GM21367 (cell line): ENCODE data around the gene TYSND1.
"Not testable (repeated sequence)": the region's sequence is repeated elsewhere in the genome, so short reads cannot be mapped to it uniquely, and the experiment has no call there.

Experiments used
- ATAC-seq: cut with Tn5 transposase; IDR thresholded peaks from one replicate; pipeline ENCODE4 v1.9.1; 2021; ENCODE audit not compliant: unreplicated experiment

The TYSND1 gene

DNA sequence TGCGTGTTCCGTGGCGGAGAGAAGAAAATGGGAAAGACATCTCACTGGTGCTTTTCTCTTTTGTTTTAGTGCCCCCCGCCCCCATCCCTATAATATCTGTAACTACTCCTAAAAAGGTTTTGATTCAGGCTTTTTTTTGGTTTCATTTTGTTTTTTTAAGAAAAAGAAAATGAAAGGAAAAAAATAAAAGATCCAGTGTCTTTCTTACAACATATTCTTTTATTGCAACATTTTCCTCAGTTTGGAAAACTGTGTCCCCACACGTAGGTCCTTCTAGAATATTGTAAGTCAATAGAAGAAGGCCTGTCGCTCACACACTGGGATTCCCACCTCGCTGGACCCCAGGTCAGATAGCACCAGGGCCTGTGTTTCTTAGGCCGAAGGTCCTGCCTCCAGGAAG, 34.4 kb downstream of the TYSND1 start:
- no peak for ATAC-seq

DNA sequence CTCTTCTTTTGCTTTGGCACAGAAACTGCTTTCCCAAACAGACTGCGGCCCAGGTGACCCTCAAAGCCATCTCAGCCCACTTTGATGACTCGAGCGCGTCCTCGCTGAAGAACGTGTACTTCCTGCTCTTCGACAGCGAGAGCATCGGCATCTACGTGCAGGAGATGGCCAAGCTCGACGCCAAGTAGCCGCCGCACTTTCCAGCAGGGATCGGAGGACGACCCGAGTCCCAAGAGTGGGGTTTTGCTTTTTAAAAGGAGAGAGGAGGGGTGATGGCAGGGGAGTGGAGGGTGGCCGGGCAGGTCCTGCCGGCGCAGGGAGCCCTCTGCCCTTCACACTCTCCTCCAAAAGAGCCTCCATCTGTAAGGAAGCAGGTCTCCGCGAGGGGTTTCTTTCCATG, 35.0 kb downstream of the TYSND1 start:
- no peak for ATAC-seq

DNA sequence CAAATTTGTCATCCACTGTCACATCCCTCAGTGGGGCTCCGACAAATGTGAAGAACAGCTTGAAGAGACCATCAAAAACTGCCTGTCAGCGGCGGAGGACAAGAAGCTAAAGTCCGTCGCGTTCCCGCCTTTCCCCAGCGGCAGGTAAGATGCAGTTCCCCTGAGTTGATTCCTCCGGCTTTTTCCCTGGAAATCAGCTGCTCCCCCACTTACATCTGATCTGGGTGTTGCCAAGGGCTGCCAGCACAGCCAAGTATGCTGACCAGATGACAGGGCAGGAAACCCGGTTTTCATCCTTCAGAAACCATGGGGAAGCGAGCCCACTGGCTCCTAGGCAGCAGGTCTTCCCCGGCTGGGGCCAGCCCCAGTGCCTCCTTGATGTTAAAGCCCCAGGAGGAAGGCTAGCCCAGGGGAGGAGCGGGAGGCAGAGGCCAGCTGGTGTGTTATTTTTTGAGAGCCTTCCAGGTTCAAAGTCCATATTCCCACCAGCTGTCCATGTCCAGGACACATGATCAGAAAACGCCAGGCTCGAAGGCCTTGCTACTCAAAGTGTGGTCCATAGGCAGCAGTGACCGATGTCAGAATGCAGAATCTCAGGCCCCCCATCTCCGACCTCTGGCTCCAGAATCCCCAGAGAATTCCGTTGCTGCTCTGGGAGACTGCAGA, 37.3 kb downstream of the TYSND1 start:
- ATAC-seq: no peak

DNA sequence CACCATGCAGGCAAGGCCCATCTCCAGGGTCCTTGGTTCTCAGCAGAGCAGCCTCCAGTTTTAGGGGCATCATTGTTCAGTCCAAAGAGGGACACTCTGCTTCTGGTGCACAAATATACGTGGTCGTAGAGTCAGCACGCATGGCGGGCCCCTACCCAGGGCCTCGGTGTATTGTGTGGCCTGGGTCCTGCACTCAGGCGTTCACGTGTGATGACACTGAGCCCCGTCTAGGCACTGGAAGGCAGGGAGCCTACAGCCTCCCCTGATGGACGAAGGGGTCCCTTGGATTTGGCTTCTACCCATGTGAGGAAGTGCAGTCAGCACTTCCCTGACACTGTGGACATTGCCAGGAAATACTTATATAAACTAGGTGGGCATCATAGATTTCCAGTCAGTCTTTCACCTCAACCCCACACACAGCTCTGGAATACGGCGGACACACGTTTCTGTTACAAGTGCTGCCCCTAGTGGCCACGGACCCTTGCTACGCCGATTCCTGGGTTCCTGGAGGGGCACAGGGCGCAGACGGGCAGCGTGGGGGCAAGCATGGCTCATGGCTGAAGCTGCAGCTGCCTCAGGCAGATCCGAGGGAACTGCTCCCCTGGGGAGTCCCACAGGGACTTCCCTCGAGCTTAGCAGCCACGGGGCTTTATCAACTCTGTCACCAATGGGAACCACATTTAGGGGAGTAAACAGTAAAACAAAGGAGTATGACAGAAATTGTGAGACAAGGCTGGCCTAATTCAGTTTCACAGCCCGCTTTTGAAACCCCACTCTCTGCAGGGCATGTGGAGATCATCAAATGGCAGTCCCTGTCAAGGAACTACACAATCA, 39.3 kb downstream of the TYSND1 start:
- ATAC-seq: no peak

DNA sequence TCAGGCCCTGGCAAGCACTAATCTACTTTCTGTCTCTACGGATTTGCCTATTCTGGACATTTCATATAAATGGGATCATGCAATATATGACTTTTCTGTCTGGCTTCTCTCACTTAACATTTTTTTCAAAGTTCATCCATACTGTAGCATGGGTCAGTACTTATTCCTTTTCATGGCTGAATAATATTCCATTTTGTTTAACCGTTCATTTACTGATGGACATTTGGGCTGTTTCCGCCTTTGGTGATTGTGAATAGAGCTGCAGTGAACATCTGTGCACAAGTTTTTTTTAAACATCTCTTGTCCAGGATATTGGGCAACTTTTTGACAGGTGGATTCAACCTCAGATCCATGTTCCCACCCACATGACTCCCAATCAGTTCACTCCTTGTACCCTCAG, 44.8 kb downstream of the TYSND1 start:
- ATAC-seq: no peak

DNA sequence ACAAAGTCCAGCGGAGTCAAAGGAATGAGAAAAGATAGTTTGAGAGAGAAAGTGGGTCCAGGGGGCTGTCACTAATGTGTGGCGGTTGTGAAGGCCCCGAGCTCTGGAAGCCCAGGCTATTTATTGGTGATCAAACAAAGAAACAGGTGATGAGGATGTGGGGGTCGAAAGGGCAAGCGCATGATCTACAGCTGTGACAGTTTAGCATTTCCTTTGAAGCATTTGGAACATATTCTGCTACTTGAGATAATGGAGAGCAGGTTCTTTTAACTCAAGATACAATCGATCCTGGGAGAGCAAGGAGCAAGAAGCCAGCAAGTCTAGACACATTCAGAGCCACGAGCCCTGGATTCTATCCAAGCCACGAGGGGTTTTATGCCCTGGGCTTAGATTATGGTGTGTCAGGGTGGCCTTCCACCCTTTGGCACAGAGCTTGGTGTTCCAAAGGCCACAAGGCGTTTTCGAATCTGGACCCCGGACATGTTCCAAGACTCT, 45.4 kb downstream of the TYSND1 start:
- not testable (repeated sequence) for ATAC-seq

DNA sequence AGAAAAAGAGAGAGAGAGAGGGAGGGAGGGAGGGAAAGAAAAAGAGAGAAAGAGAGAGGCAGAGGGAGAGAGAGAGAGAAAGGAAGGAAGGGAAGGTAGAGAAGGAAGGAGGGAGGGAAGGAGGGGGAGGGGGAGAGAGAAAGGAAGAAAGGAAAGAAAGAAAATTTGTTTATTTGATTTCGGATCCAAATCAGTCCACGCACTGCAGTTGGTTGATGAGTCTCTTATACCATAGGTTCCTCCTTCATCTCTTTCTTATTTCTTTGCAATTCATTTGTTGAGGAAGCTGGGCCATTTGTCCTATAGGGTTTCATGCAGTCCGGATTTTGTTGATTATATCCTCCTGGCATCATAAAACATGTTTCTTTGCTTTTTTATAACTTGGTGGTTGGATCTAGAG, 48.2 kb downstream of the TYSND1 start:
- ATAC-seq: no peak

DNA sequence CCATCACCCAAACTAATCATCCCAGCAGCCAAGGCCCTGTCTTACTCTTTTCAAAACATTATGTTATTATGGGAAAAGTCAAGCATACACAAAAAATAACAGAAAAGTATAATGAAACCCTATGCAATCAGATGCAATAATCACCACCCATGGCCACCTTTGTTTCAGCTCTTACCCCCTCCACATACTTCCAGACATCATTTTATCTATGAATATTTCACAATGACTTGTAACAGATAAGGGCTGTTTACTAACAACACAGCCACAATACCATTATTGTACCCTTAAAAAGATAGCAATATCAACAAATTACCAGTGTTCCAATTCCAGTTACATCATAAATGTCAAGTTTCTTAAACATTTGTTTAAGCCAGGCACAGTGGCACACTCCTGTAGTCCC, 49.0 kb downstream of the TYSND1 start:
- ATAC-seq: no peak

DNA sequence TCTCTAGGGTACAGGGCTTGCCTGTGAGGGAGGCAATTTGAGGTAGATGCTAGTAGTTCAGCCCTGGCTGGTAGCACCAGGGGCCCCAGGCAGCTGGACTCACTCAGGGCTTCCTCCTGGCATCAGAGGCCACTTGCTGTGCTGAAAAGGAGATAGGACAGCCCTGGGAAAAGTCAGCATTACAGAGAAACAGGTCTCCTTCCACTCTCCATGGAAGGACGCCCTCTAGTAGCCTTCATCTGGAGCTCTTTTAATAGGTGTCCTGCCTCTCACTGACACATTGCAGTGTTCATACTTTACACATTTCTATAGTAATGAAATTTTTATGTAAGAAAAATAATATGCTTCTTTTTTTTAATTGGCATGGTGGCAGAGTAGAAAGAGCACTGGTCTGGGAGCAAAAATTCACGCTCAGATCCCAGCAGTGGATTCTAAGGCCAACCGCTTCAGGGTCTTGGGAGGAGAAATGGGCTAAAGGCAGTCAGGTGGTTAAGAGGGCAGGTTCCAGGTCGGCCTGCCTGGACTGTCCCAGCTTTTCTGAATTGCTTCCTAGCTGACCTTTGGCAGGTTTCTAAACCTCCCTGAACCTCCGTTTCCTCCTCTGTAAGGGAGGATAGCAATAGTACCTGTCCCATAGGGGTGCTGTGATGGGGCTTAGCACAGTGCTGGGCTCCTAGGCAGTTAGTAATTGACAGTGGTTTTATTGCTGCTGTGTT, 49.6 kb downstream of the TYSND1 start:
- ATAC-seq: no peak

DNA sequence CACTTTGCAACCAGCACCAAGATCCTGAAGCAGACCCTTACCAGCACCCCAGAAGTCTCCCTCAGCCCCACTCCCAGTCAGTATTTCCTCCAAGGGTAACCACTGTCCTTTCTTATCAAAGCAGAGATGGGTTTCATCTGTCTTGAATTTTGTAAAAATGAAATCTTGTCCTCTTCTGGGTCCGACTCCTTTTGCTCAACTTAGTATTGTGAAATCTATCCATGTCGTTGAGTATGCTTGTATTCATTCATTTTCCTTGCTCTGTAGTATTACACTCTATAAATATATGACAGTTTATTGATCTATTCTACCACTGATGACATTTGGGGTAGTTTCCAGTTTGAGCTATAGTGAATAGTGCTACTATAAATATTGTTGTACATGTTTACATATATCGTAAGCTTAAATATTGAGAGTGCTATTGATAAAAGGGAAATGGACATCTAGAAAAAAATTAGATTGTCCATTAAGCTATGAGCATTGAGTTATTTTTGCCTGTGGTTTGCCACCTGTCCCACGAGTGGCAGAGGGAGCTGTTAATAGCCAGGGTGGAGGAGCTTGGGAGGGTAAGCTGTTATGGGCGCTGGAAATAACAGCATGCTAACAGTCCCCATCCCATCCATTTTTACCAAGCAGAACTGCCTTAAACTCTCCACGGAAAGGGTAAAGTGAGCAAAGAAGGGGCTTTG, 50.3 kb downstream of the TYSND1 start:
- ATAC-seq: no peak

DNA sequence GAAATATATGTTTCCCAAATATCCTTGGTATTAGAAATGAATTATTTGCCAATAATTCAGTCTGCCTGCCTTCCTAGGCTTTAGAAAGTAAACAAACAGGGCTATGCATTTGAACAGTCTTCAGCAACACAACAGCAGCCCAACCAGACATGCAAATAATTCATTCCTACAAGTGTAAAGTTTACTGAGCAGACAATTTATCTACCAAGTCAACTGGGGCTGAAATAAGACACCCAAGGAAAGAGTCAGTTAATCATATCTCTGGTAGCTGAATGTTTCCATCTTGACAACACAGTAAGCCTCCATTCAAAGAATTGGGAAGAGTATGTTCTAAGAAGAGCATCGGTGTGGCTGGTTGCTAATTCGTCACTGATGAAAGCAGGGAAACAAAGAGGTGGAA, 52.2 kb downstream of the TYSND1 start:
- ATAC-seq: no peak

DNA sequence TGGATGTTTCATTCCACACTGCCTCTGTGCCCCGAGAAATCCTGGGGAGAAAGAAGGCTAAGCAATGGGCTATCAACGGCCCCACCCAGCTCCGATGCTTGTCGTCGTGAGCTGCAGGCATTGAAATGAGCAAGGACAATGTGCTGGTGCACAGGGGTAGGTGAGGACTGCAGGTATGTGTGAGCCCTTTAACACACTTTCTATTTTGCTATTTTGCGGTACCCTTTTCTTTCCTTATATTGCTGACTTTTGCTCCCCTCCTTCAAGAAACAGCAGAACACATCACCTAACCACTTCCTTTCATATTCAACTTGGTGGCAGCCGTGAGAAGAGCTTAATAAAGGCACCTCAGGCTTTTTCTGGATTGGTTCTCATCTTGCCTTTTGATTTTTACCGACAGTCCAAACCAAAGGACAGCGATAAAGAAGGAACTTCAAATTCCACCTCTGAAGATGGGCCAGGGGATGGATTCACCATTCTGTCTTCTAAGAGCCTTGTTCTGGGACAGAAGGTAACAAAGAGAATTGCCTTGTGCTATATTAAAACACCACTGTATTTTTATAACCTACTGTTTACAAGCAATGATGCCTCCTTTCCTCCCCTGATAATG, 53.1 kb downstream of the TYSND1 start:
- no peak for ATAC-seq

DNA sequence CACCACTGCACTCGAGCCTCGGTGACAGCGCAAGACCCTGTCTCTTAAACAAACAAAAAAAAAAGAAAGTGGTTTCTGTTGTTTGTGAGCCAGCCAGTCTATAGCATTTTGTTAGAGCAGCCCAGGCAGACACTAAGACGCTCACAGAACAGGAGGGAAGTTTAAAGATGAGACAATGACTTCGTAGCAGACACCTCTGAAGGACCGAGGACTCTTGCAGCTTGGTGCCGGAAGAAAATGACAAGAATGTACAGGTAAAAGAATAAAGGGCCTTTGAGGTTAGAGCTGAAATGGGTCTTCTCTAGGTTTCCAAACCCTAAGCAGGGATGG, 54.1 kb downstream of the TYSND1 start:
- ATAC-seq: no peak

DNA sequence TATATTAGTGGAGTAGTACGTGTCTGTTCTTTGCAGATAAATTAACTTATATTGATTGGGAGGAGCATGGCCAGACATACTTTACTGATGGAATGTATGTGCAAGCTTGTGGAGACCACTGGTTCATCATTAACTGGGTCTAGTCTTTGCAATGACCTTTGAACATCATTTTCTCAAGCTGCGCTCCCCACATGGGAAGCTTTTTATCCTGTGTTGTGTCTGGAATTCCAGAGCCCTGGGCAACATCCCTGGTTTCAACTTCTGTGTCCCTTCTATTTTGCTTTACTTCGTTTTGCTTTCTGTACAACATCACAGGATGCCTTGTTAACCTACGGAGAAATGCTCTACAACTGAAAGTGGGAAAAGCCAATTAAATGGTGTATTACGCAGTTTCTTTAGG, 55.5 kb downstream of the TYSND1 start:
- no peak for ATAC-seq

DNA sequence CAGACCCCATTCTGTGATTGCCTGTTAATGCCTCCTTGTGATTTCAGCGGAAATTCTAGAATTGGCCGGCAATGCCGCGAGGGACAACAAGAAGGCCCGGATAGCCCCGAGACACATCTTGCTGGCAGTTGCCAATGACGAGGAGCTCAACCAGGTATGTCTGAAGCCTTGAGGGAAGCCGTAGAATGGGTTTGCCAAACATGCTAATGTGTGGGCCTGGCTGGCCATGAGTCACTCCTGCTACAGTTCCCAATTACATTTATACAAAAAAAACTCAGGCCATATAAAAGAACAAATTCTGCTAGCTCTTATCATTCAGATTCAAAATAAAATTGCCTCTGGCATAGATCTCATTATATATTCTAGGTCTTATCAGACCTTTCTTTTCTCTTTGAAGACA, 56.5 kb downstream of the TYSND1 start:
- no peak for ATAC-seq

DNA sequence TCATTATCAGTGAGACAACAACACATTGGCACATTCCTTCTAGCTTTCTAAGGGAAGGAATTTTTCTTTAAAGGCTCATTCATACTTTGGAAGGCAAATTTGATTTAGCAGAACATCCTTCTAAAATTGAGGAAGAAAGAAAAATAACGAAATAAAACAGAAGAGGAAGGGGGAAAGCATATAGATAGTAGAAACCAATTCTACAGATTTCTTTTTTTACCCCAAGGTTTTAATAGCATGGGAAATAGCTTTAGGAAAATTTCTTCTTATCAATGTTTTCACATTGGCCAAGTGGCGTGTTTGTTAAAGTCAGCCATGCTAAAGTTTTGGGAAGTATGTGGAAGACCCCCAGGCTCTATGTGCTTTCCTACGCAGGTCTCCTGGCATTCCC, 58.2 kb downstream of the TYSND1 start:
- no peak for ATAC-seq
